ENCODE measurements around the gene ATRAID.

ATRAID gene

GRCh38 chr2:27227501-27227900, 15.7 kb downstream of the ATRAID start:
- DNase-seq, result no peak
- no peak for TF ChIP-seq CTCF (IDR thresholded peaks at IDR 0.05; ENCODE audit: low read depth, low read length, missing control alignments)
- Histone ChIP-seq H3K36me3 (replicated peaks) (peaks cover 84% of the 10 kb centered on the region), H3K27me3 (replicated peaks) (no peaks in the 10 kb centered on the region), H3K27ac (no peak overlapping the region), H3K4me3 (ENCODE audit: low read depth, low read length) (no peak overlapping the region)
- in situ Hi-C loops (cut with HindIII; ENCODE audit: low pct_ligation_motif_present, low sequenced_read_pairs), result no loop called here

DNA sequence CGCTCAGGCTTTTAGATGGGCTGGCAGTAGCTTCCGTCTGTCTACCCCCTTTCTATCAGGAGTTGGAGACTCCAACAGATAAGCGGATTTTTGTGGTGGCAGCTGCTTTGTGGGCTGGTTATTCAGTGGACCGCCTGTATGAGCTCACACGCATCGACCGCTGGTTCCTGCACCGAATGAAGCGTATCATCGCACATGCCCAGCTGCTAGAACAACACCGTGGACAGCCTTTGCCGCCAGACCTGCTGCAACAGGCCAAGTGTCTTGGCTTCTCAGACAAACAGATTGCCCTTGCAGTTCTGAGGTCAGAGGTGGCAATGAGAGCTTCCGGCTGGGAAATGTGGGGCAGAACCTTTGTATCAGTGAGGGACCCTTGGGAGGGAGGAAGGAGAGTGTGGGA, 20.1 kb downstream of the ATRAID start:
- no peak overlapping the region for H3K27ac ChIP-seq
- in situ Hi-C loops (cut with HindIII; ENCODE audit: low pct_ligation_motif_present, low sequenced_read_pairs), result no loop called here
- H3K36me3 ChIP-seq (replicated peaks), result peaks cover 85% of the 10 kb centered on the region

GRCh38 chr2:27233341-27233740, 21.5 kb downstream of the ATRAID start:
- no peak for TF ChIP-seq CTCF (IDR thresholded peaks at IDR 0.05; ENCODE audit: low read depth, low read length, missing control alignments)
- DNase-seq, result no peak
- no peaks in the 10 kb centered on the region for H3K27me3 ChIP-seq (replicated peaks)
- H3K27ac ChIP-seq, result no peak overlapping the region
- H3K4me3 ChIP-seq (ENCODE audit: low read depth, low read length), result no peak overlapping the region
- in situ Hi-C loops (cut with HindIII; ENCODE audit: low pct_ligation_motif_present, low sequenced_read_pairs), result no loop called here
- H3K36me3 ChIP-seq (replicated peaks), result peaks cover 92% of the 10 kb centered on the region

More for the DNA sequence above, 20.1 kb downstream of the ATRAID start:
- H3K27me3 ChIP-seq (replicated peaks), result no peaks in the 10 kb centered on the region
- TF ChIP-seq CTCF (IDR thresholded peaks at IDR 0.05; ENCODE audit: low read depth, low read length, missing control alignments), result no peak
- H3K4me3 ChIP-seq (ENCODE audit: low read depth, low read length), result no peak overlapping the region
- no peak for DNase-seq

GRCh38 chr2:27236136-27236535, 24.3 kb downstream of the ATRAID start:
- Histone ChIP-seq H3K27ac (no peak overlapping the region), H3K36me3 (replicated peaks) (peaks cover 95% of the 10 kb centered on the region), H3K4me3 (ENCODE audit: low read depth, low read length) (no peak overlapping the region), H3K27me3 (replicated peaks) (no peaks in the 10 kb centered on the region)
- TF ChIP-seq CTCF (IDR thresholded peaks at IDR 0.05; ENCODE audit: low read depth, low read length, missing control alignments), result no peak
- DNase-seq, result no peak
- in situ Hi-C loops (cut with HindIII; ENCODE audit: low pct_ligation_motif_present, low sequenced_read_pairs), result no loop called here

DNA sequence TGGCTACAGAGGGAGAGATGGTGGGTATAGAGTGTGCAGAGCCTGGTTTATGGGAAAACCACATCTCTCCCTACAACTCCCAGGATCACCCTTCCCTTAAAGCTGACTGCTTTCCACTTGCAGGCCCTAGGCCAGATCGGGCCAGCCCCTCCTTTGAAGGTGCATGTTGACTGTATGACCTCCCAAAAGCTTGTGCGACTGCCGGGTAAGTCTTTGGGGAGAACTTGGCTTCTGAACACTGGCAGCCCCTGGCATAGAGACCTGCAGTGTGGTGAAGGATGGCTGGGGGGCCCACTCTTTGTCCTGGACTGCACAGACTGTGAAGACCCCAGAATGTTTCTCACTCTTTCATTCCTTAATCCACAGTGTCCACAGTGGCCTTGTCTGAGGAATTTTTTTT, 24.8 kb downstream of the ATRAID start:
- no peaks in the 10 kb centered on the region for H3K27me3 ChIP-seq (replicated peaks)
- no peak overlapping the region for H3K27ac ChIP-seq
- in situ Hi-C loops (cut with HindIII; ENCODE audit: low pct_ligation_motif_present, low sequenced_read_pairs), result no loop called here
- DNase-seq, result no peak
- peaks cover 93% of the 10 kb centered on the region for H3K36me3 ChIP-seq (replicated peaks)
- no peak overlapping the region for H3K4me3 ChIP-seq (ENCODE audit: low read depth, low read length)
- TF ChIP-seq CTCF (IDR thresholded peaks at IDR 0.05; ENCODE audit: low read depth, low read length, missing control alignments), result no peak

DNA sequence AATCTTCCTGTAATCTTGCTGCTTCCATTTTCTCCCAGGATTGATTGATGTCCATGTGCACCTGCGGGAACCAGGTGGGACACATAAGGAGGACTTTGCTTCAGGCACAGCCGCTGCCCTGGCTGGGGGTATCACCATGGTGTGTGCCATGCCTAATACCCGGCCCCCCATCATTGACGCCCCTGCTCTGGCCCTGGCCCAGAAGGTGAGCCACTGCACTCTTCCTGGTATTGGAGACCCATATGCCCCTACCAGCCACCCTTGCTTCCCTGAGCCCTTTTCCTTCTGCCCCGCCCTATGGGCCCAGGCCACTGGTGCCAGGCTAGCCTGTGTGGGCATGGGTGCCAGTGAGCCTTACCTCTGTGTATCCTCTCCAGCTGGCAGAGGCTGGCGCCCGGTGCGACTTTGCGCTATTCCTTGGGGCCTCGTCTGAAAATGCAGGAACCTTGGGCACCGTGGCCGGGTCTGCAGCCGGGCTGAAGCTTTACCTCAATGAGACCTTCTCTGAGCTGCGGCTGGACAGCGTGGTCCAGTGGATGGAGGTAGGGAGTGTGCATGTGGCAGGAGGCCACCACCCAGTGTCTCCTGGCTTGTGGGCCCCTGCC, 25.6 kb downstream of the ATRAID start:
- H3K4me3 ChIP-seq (ENCODE audit: low read depth, low read length), result no peak overlapping the region
- H3K36me3 ChIP-seq (replicated peaks), result peaks cover 93% of the 10 kb centered on the region
- H3K27ac ChIP-seq, result no peak overlapping the region
- in situ Hi-C loops (cut with HindIII; ENCODE audit: low pct_ligation_motif_present, low sequenced_read_pairs), result no loop called here
- TF ChIP-seq CTCF (IDR thresholded peaks at IDR 0.05; ENCODE audit: low read depth, low read length, missing control alignments), result no peak
- no peak for DNase-seq
- H3K27me3 ChIP-seq (replicated peaks), result no peaks in the 10 kb centered on the region
